ACC112 (cell line): ENCODE results near the gene PNMA5.
A peak's percentile ranks its signal among the peaks of the same experiment; 100 is the strongest.

Experiments used
- H2AFZ ChIP-seq: fragments of 200-600 bp; sonication (generic); one replicate; pipeline ENCODE4 v1.6.0; 2017; ENCODE audit warnings: antibody characterized with exemption, low read length; ENCODE audit not compliant: unreplicated experiment
- H3K27ac ChIP-seq: fragments of 200-600 bp; sonication (generic); 2 replicates; pipeline ENCODE4 v1.5.1; 2014; ENCODE audit warnings: low read depth, mild to moderate bottlenecking, antibody characterized with exemption, low read length, moderate library complexity
- H3K27me3 ChIP-seq: fragments of 200-600 bp; sonication (generic); 2 replicates; pipeline ENCODE4 v1.6.1; 2014; ENCODE audit warnings: mild to moderate bottlenecking, antibody characterized with exemption, low read length, moderate library complexity, mixed read lengths; ENCODE audit not compliant: insufficient read depth
- H3K36me3 ChIP-seq: fragments of 200-600 bp; sonication (generic); 2 replicates; pipeline ENCODE4 v1.6.1; 2016; ENCODE audit warnings: mild to moderate bottlenecking, antibody characterized with exemption, low read length, moderate library complexity, mixed read lengths; ENCODE audit not compliant: insufficient read depth
- H3K4me1 ChIP-seq: fragments of 200-600 bp; sonication (generic); one replicate; pipeline ENCODE4 v1.6.1; 2016; ENCODE audit warnings: low read length, mixed read lengths; ENCODE audit not compliant: insufficient read depth, unreplicated experiment, control insufficient read depth
- H3K4me3 ChIP-seq: fragments of 200-600 bp; sonication (generic); 2 replicates; pipeline ENCODE4 v1.5.1; 2014; ENCODE audit warnings: mild to moderate bottlenecking, low read depth, low read length
- H3K79me2 ChIP-seq: fragments of 200-600 bp; sonication (generic); one replicate; pipeline ENCODE4 v1.6.0; 2016; ENCODE audit warnings: low read length; ENCODE audit not compliant: control insufficient read depth, unreplicated experiment, insufficient read depth

The PNMA5 gene

GRCh38 chrX:152959626-152960025, 34.3 kb downstream of the PNMA5 start:
- Histone ChIP-seq H3K79me2 (no peaks in the 10 kb centered on the region), H3K4me1 (no peaks in the 10 kb centered on the region), H2AFZ (no peak overlapping the region), H3K4me3 (no peak overlapping the region), H3K27ac (no peak overlapping the region), H3K36me3 (no peaks in the 10 kb centered on the region), H3K27me3 (no peaks in the 10 kb centered on the region)

DNA sequence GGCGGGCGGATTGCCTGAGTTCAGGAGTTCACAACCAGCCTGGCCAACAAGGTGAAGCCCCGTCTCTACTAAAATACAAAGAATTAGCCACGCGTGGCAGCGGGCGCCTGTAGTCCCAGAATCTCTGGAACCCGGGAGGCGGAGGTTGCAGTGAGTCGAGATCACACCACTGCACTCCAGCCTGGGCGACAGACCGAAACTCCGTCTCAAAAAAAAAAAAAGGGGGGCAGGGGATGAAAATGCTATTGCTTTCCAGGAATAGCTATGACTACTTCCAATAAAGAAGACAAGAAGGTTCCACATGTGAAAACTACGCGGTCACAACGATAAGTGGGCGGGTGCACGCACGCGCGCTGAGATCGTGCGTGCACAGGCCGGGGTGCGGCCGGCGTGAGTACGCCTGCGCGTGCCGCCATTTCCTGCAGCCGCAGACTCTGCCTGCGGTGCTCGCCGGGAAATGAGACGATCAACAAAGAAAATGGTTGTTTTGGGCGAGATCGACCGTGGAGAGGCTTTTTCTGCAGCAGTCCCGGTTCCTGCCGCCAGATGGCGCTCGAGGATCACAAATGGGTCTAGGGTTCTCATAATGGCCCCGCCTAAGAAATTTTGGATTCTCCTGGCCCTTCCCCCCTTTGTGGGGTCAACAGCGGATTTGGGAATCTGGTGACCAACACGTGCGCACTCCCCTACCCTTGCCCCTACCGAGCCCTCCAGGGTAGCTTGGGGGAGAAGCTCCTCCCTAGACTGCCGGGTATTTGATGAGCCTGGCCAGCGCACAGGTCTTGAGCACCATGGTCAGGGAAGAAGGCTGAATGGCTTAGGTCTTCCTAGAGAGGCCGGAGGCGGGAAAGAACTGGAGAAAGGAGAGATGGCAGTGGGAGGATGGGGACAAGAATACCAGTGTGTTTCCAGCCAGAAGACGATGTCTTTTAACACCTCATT, 35.1 kb downstream of the PNMA5 start:
- no peak overlapping the region for H3K27ac ChIP-seq
- H3K4me3 ChIP-seq: peak overlapping the region; percentile 58; the same call in 1 of the 2 replicates
- H3K79me2 ChIP-seq: no peaks in the 10 kb centered on the region
- H3K4me1 ChIP-seq: no peaks in the 10 kb centered on the region
- no peaks in the 10 kb centered on the region for H3K36me3 ChIP-seq
- peak overlapping the region; percentile 36 for H2AFZ ChIP-seq
- H3K27me3 ChIP-seq: no peaks in the 10 kb centered on the region

- no peaks in the 10 kb centered on the region for H3K4me1 ChIP-seq
- H3K27me3 ChIP-seq: no peaks in the 10 kb centered on the region
- H3K27ac ChIP-seq: no peak overlapping the region
- H3K79me2 ChIP-seq: no peaks in the 10 kb centered on the region
- peak overlapping the region; percentile 36 for H2AFZ ChIP-seq
- H3K4me3 ChIP-seq: 0 out of 2 replicates have a peak overlapping the region, but pooled peaks have one; percentile 58
- H3K36me3 ChIP-seq: no peaks in the 10 kb centered on the region
Measured at GRCh38 chrX:152958047-152958446, 35.9 kb downstream of the PNMA5 start.

GRCh38 chrX:152950786-152951185, 43.1 kb downstream of the PNMA5 start:
- no peak overlapping the region for H2AFZ ChIP-seq
- no peak overlapping the region for H3K4me3 ChIP-seq
- H3K27me3 ChIP-seq: no peaks in the 10 kb centered on the region
- no peaks in the 10 kb centered on the region for H3K36me3 ChIP-seq
- H3K27ac ChIP-seq: no peak overlapping the region
- H3K79me2 ChIP-seq: no peaks in the 10 kb centered on the region
- H3K4me1 ChIP-seq: no peaks in the 10 kb centered on the region

DNA sequence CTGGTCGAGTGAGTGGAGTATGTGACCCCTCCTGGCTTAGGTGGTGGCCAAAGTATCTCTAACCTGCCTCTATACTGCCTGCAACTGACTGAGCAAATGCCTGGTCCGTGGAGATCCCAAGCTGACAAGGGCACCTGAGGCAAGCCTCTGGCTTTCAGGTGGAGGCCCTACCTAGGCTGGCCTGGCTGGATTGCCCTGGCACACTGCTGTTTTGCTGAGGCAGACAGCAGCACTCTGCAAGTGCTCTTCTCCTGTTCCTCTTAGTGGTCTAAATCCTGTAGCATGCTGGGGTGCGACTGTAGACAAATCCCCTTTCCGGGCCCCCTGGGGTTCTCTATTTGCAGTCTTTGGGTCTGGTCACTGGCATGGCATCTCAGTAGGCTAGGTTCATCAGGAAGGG, 44.8 kb downstream of the PNMA5 start:
- no peaks in the 10 kb centered on the region for H3K36me3 ChIP-seq
- H2AFZ ChIP-seq: no peak overlapping the region
- H3K27me3 ChIP-seq: no peaks in the 10 kb centered on the region
- no peak overlapping the region for H3K27ac ChIP-seq
- no peaks in the 10 kb centered on the region for H3K4me1 ChIP-seq
- H3K79me2 ChIP-seq: no peaks in the 10 kb centered on the region
- H3K4me3 ChIP-seq: no peak overlapping the region

GRCh38 chrX:152946681-152947080, 47.2 kb downstream of the PNMA5 start:
- Histone ChIP-seq H3K4me3 (no peak overlapping the region), H3K79me2 (peaks cover 2% of the 10 kb centered on the region), H3K27me3 (no peaks in the 10 kb centered on the region), H3K27ac (no peak overlapping the region), H2AFZ (no peak overlapping the region), H3K4me1 (peaks cover 3% of the 10 kb centered on the region), H3K36me3 (no peaks in the 10 kb centered on the region)

DNA sequence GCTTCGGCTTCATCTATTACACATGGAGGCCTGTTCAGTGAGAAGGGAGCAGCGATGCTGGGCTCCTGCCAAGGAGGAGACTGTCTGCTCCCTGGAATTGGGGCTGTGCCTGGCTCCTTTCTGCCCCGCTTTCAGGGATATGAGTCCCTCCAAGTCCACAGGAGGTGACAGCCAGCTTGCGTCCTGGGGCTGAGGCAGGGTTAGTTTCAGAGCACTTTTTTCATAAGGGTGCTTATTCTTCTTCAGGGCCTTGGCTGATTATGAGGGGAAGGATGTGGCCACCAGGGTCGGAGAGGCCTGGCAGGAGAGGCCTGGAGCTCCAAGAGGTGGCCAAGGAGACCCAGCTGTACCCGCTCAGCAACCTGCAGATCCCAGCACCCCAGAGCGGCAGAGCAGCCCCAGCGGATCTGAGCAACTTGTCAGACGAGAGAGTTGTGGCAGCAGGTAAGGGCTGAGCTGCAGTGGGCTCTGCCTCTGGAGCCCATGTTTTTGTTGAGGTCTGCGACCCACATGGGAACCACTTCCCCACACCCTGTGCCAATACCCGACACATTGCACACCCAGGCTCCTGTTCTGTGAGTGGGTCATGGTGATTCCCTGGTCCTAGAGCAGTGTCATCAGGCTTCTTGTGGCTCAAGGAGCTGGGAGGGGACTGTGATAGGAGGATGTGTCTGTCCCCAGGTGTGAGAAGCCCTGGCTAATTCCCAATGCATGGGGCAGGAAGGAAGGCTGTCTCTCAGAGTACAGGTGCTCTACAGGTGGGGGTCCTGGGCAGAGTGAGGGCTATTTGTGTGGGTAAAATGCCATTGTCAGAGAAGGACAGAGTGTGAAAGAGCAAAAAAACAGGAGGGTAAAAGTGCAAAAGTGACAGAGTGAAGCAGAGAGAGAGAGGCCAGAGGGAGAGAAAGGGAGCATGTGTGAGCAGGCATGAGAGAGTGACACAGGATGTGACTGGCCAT, 48.6 kb downstream of the PNMA5 start:
- Histone ChIP-seq H2AFZ (no peak overlapping the region), H3K27ac (no peak overlapping the region), H3K79me2 (peaks cover 2% of the 10 kb centered on the region), H3K27me3 (no peaks in the 10 kb centered on the region), H3K4me3 (no peak overlapping the region), H3K36me3 (no peaks in the 10 kb centered on the region), H3K4me1 (peaks cover 3% of the 10 kb centered on the region)

DNA sequence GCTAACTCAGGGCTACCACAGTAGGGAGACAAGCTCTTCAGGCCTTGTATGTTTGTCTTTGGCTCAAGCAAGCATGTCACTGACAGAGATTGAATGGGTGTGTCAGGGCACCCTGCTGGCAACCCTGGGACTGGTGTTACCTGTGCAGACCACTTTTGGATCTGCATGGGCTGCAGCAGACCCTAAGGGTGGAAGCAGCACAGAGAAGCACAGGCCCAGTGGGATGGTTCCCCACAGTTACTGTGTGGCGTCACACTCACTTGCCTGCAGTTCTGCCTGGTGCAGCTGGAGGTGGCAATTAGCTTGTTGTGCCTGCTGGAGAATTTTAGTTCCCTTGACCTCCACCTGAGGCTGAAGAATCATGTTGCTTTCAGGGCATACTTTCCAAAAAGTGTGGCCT, 50.1 kb downstream of the PNMA5 start:
- Histone ChIP-seq H2AFZ (no peak overlapping the region), H3K27me3 (no peaks in the 10 kb centered on the region), H3K79me2 (peaks cover 2% of the 10 kb centered on the region), H3K4me1 (peaks cover 3% of the 10 kb centered on the region), H3K4me3 (no peak overlapping the region), H3K36me3 (no peaks in the 10 kb centered on the region), H3K27ac (no peak overlapping the region)

DNA sequence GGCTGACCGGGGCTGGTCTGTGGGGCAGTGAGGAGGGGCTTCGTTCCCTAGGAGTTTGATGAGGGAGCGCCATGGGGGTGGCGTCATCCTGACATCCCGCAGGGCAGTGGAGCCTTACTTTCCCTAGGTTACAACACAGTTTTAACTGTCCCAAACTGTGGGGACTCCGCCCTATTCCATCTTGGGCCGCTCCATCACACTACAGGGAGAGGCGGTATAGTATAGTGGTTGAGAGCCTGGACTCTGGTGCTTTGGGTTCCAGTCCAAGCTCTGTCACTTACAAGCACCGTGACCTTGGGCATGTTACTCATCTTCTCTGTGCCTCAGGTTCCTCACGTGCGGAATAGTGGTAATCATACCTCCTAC, 51.9 kb downstream of the PNMA5 start:
- H3K27ac ChIP-seq: peak overlapping the region; percentile 47; the same call in 1 of the 2 replicates
- H3K4me3 ChIP-seq: peak overlapping the region; percentile 85
- no peaks in the 10 kb centered on the region for H3K36me3 ChIP-seq
- no peaks in the 10 kb centered on the region for H3K27me3 ChIP-seq
- H2AFZ ChIP-seq: no peak overlapping the region
- peaks cover 3% of the 10 kb centered on the region for H3K4me1 ChIP-seq
- H3K79me2 ChIP-seq: peaks cover 2% of the 10 kb centered on the region

GRCh38 chrX:152941328-152942076, 52.4 kb downstream of the PNMA5 start:
- Histone ChIP-seq H2AFZ (peak overlapping the region; percentile 59), H3K27me3 (no peaks in the 10 kb centered on the region), H3K36me3 (no peaks in the 10 kb centered on the region), H3K4me1 (peaks cover 3% of the 10 kb centered on the region), H3K27ac (peak overlapping the region; percentile 47; the same call in 1 of the 2 replicates), H3K4me3 (peak overlapping the region; percentile 85), H3K79me2 (peaks cover 2% of the 10 kb centered on the region)
